DMS153 treated with DMSO at 0.1 percent for 48 hours (cell line): ENCODE results near the gene PRKCH.

Experiments
- DNase-seq: peaks from one replicate; lab custom pipeline; 2025; ENCODE audit not compliant: unreplicated experiment; lab: John Stamatoyannopoulos, UW

Gene PRKCH

GRCh38 chr14:61505815-61506809 is 184.7 kb downstream of the PRKCH start:
- no peak for DNase-seq

- DNase-seq: no peak
Observed at GRCh38 chr14:61508526-61508925, 187.1 kb downstream of the PRKCH start.

GRCh38 chr14:61510736-61511557 is 189.6 kb downstream of the PRKCH start:
- no peak for DNase-seq

GRCh38 chr14:61511558-61511948 is 190.2 kb downstream of the PRKCH start:
- DNase-seq: no peak

DNA sequence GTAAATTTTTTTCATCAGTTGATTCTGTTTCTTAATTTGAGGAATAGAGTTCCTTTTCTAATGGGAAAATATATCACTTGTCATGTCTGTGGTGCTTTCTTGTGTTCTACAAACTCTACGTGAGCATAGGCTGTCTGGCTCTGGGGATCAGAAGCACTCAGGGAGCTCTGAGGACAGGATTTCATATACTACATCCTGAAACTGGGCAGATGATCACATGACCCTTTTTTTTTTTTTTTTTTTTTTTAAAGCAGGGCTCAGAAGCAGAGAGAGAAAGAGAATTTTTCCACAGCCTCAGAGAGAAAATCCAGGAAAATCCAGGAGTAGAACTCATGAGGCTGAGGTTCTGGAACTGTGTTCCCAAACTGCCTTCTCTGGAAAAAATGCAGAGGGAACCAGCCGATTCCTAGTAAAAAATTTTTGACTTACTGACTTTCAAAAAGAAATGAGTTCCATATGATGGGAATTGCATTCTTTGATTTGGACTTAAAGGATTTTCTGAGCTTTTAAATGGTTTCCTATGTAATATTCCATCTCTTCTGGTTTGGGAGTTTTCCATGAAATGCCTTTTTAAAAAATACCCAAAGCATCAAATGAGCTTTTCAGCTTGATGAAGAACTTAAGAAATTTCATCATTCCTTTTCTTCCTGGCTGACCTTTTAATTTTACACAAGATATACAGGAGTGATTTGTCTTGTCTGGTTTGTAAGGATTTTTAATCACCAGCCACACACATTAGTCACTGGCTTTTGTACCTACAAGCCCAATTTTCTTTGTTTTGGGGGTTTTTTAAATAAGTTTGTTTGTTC is 190.9 kb downstream of the PRKCH start:
- DNase-seq: no peak

- DNase-seq: no peak
Observed at GRCh38 chr14:61513986-61514830, 192.8 kb downstream of the PRKCH start.

DNA sequence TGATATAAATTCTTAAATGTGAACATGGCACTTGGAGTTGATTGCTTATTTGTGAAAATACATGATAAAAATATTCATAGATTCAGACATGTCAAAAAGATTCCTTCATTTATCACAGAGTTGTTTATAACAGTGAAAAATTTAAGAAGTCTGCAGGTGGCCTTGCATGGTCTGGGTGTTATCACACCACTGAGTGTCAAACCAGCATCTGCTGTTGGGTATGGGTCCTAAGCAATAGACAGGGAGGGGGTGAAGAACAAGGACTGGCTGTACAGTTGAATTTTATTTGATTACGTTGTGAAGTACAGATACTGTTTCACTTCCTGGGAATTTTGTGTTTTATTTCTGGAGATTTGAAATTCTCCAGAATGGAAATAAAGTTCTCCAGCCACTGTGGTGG is 193.5 kb downstream of the PRKCH start:
- DNase-seq: no peak

- no peak for DNase-seq
Observed at GRCh38 chr14:61515436-61516117, 194.2 kb downstream of the PRKCH start.

- DNase-seq: no peak
Observed at GRCh38 chr14:61516118-61516743, 194.9 kb downstream of the PRKCH start.

GRCh38 chr14:61516964-61517653 is 195.7 kb downstream of the PRKCH start:
- no peak for DNase-seq

DNA sequence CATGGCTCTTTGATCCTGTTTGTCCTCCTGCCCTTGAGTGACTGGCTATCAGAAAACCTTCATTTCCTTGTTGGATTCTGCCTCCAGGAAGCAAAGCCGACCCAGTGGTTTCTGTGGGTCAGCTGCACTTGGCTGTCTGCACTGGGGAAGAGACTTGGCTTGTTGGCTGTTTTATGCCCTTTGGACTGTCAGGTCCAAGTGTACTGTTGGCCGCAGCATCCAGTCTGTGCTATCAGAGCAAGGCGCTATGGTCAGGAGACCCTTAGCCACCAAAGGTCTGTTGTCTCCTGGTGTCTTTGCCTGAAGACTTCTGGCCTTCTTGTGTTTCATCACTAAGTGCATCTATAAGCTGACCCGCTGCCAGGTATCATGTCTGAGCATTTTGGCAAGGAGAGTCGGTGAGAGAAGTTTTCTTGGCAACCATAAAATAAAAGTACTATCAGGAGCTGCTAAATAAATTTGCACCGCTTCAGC is 196.6 kb downstream of the PRKCH start:
- no peak for DNase-seq

- no peak for DNase-seq
Observed at GRCh38 chr14:61518403-61518802, 197.0 kb downstream of the PRKCH start.

GRCh38 chr14:61519106-61519505 is 197.7 kb downstream of the PRKCH start:
- DNase-seq: no peak

DNA sequence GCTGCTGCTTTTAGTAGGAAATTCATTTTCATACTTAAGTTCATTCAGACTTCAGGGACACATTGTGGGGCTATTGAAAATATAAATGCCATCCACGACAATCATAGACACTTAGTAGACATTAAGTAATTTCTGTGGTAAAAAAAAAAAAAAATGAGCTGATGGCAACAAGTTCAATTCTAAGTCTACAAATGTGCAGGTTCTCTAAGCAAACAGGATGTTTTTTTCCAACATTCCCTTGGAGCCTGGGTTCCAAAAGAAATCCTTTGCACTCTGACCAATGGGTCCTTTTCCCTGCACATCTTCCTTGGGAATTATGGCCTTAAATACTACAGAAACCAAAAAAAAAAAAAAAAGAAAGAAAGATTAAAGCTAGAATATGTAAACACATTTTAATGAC is 198.4 kb downstream of the PRKCH start:
- DNase-seq: no peak

DNA sequence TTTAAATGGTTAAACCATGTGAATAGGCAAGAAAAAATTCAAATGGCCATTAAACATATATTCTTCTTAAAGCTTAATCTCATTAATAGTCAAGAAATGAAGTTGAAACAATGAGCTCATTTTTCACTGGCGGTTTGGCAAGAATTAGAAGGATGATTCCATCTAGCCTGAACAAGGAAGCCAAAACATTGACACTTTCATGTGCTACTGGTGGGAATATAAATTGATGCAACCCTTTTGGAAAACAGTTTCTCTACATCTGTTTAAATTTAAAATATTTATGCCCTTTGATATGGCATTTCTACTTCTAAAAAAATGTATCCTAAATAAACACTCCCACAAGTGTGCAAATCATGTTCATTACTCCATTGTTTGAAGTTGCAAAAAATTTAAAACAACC is 199.2 kb downstream of the PRKCH start:
- DNase-seq: no peak

DNA sequence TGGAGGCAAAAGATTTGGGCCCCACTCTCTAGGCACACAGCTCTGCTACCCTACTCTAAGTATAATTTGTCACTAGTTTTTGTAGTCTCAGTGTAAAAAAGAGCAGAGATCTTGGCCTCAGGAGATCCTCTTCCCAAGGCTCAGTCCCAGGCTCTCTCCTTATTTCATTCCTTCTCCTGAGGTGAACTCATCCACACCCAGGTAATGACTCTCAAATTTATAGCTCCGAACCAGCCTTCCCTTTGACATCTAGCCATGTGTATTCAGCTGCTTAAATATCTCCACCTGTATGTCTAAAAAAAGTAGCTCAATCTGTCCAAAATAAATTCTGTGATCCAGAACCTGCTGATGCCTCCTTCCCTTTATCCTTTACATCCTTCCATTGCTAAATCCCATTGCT is 200.4 kb downstream of the PRKCH start:
- no peak for DNase-seq

DNA sequence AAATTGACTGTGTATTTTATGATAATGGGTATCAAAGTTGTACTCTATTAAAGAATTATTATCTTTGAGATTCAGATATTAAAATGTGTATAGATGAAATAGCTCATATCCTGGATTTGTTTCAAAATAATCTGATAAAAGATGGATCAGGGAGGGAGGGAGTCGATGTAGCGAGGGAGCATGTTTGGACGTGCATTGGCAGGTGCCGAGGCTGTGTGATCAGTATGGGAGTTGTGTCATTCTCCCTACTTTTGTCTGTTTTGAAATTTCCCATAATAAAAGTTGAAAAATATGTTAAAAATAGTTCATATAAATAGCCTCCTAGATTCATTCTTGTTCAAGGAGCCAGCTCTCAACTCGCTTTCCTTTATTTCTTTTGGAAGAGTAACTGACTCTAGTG is 202.4 kb downstream of the PRKCH start:
- DNase-seq: no peak

GRCh38 chr14:61524211-61524806 is 202.9 kb downstream of the PRKCH start:
- DNase-seq: peak; percentile 77
